Keratinocyte (primary cell): ENCODE measurements around the gene PEX16.

Experiments
- CTCF ChIP-seq, 3 experiments: IDR thresholded peaks in 1 of 3; conservative IDR thresholded peaks in 1 of 3; optimal IDR thresholded peaks in 1 of 3; 2 replicates in 2 of 3; 3 replicates in 1 of 3; pipeline versions ENCODE3 to v1.5.1; 2011; ENCODE audit warnings: low read length in 3 of 3, mild to moderate bottlenecking in 3 of 3, moderate library complexity in 2 of 3, control low read depth in 1 of 3, inconsistent platforms in 1 of 3; ENCODE audit not compliant: insufficient read depth in 2 of 3; ENCODE audit errors: extremely low read depth in 1 of 3
- EZH2 ChIP-seq: IDR thresholded peaks from one replicate; pipeline ENCODE4 v1.6.1; 2012; ENCODE audit warnings: inconsistent platforms, mild to moderate bottlenecking, low read length, moderate library complexity

- TF ChIP-seq CTCF (optimal IDR thresholded peaks at IDR 0.05 in 1 of 3, IDR thresholded peaks at IDR 0.05 in 1 of 3, conservative IDR thresholded peaks at IDR 0.05 in 1 of 3; ENCODE audit: extremely low read depth in 1 of 3, insufficient read depth in 2 of 3, low read length in 3 of 3) (no peak), EZH2 (no peak)
Measured at GRCh38 chr11:45915446-45915845, 2.2 kb downstream of the PEX16 start.
